GM12873 (cell line): Measurements from ENCODE around the gene FER1L5.

Experiments used
- TF ChIP-seq, protein P1 (sequence below): IDR thresholded peaks from 2 replicates; pipeline ENCODE4 v1.5.1; 2012; ENCODE audit warnings: low read depth, mild to moderate bottlenecking, moderate library complexity, low read length, control low read depth; ENCODE audit not compliant: insufficient read depth; ENCODE audit errors: missing control alignments

Gene FER1L5

GRCh38 chr2:96668771-96669170, 26.2 kb downstream of the FER1L5 start:
- TF ChIP-seq, protein P1, sequence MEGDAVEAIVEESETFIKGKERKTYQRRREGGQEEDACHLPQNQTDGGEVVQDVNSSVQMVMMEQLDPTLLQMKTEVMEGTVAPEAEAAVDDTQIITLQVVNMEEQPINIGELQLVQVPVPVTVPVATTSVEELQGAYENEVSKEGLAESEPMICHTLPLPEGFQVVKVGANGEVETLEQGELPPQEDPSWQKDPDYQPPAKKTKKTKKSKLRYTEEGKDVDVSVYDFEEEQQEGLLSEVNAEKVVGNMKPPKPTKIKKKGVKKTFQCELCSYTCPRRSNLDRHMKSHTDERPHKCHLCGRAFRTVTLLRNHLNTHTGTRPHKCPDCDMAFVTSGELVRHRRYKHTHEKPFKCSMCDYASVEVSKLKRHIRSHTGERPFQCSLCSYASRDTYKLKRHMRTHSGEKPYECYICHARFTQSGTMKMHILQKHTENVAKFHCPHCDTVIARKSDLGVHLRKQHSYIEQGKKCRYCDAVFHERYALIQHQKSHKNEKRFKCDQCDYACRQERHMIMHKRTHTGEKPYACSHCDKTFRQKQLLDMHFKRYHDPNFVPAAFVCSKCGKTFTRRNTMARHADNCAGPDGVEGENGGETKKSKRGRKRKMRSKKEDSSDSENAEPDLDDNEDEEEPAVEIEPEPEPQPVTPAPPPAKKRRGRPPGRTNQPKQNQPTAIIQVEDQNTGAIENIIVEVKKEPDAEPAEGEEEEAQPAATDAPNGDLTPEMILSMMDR: no peak

GRCh38 chr2:96669539-96670215, 27.1 kb downstream of the FER1L5 start:
- TF ChIP-seq, protein P1: no peak

DNA sequence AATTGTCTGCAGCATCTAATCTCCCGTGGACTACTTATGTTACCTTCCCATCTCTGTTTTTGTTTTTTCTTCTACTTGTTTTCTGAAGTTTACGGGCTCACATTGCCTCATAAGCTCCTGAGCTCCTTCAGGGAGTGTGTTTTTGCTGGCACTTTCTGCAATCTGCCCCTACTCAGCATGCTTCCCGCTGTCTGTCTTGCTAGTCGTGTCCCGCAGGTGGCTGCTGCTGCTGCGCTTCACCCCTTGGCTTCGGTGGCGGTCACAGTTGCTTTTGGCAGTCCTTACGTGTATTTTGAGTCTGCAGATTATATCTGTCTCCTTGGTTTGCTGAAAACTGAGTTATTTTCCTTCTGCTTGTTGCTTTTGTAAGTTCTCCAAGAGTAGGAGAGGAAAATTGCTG, 37.3 kb downstream of the FER1L5 start:
- TF ChIP-seq, protein P1: no peak

DNA sequence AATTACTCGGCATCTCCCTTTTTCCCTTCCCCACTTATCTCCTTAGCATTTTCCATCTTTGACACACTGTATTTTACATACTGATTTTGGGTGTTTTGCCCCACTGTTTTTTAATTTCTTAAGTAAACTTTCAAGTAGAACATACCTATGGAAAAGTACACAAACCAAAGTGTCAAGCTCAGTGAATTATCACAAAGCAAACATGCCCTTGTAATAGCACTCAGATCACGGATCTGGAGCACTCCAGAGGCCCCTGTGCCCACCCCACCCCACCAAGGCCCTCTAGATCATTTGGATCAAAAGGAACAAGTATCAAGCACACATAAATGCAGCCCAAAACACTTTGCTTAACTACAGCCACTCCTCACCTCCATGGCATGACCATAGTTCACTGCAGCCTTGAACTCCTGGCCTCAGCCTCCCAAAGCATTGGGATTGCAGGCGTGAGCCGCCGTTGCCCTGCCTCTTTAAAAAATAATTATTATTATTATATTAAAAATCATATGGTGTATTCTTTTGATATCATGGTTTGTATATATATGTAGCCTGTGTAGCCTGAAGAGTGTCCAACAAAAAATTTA, 38.1 kb downstream of the FER1L5 start:
- TF ChIP-seq, protein P1: no peak

DNA sequence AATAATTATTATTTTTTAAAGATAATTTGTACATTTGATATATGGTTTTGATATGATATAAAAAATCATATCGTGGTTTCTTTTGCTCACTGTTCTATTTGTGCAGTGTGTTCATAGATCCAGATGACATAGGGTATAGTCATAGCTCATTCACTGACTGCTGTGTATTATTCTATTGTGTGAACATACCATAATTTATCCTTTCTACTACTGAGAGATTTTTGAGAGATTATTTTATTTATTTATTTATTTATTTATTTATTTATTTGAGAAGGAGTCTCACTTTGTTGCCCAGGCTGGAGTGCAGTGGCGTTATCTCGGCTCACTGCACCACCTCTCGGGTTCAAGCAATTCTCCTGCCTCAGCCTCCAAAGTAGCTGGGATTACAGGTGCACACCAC, 39.0 kb downstream of the FER1L5 start:
- TF ChIP-seq, protein P1: no peak

GRCh38 chr2:96683307-96683706, 40.7 kb downstream of the FER1L5 start:
- TF ChIP-seq, protein P1: no peak

GRCh38 chr2:96683972-96684820, 41.6 kb downstream of the FER1L5 start:
- TF ChIP-seq, protein P1: no peak
